H1 (cell line): Measurements from ENCODE around the gene TDRD6. TPM values are rescaled to one million over a fixed set of nuclear protein-coding genes. Genes with fewer than 3 reads are reported as not detected.

Source experiments
- CTCF ChIA-PET: fragments of 300-600 bp; sonication (Branson Sonifier 250); formaldehyde crosslinking; loops from one replicate; lab custom pipeline; 2021; ENCODE audit not compliant: partially characterized antibody; lab: Charles Lee
- POLR2A ChIA-PET: fragments of 300-600 bp; sonication (Branson Sonifier 250); formaldehyde crosslinking; loops from one replicate; lab custom pipeline; 2021; ENCODE audit warnings: inconsistent platforms; ENCODE audit not compliant: partially characterized antibody; lab: Charles Lee
- DNase-seq, 2 experiments: peaks; one replicate each; pipeline versions ENCODE4 v3.0.0 to v3.0.0-alpha.2; 2010 to 2022; ENCODE audit warnings: low spot score in 2 of 2, low read depth in 1 of 2, mixed read lengths in 1 of 2
- FAIRE-seq: peaks from 2 replicates; lab custom pipeline; 2011; peaks lifted over from hg19 to GRCh38; lab: Jason Lieb, UNC
- H2AFZ ChIP-seq: 2 replicates; pipeline ENCODE4 v1.8.1; 2012; ENCODE audit warnings: low read length, inconsistent platforms
- H2AK5ac ChIP-seq: 2 replicates; pipeline ENCODE4 v1.6.1; 2013; ENCODE audit warnings: low read depth, low read length
- H2BK120ac ChIP-seq: replicated peaks from 2 replicates; pipeline ENCODE3; 2013; ENCODE audit warnings: low read depth, low read length, inconsistent platforms
- H2BK12ac ChIP-seq: 2 replicates; pipeline ENCODE4 v1.6.1; 2013; ENCODE audit warnings: low read depth, low read length
- H2BK15ac ChIP-seq: 2 replicates; pipeline ENCODE4 v1.6.1; 2013; ENCODE audit warnings: low read length
- H2BK20ac ChIP-seq: 2 replicates; pipeline ENCODE4 v1.6.1; 2013; ENCODE audit warnings: low read length
- H2BK5ac ChIP-seq: 2 replicates; pipeline ENCODE4 v1.6.1; 2013; ENCODE audit warnings: low read depth, low read length
- H3K14ac ChIP-seq: 2 replicates; pipeline ENCODE4 v1.6.1; 2013; ENCODE audit warnings: inconsistent platforms; ENCODE audit not compliant: insufficient read length
- H3K18ac ChIP-seq: 2 replicates; pipeline ENCODE4 v1.6.1; 2013; ENCODE audit warnings: low read length; ENCODE audit errors: extremely low read depth
- H3K23ac ChIP-seq: 2 replicates; pipeline ENCODE4 v1.6.1; 2013; ENCODE audit warnings: inconsistent platforms; ENCODE audit not compliant: insufficient read length
- H3K23me2 ChIP-seq: 2 replicates; pipeline ENCODE4 v1.6.1; 2013; ENCODE audit warnings: low read depth, low read length
- H3K27ac ChIP-seq: 2 replicates; pipeline ENCODE4 v1.6.1; 2011; ENCODE audit warnings: low read depth, low read length, inconsistent platforms
- H3K27me3 ChIP-seq, 4 experiments: replicated peaks in 1 of 4; 1 replicate in 1 of 4; 2 replicates in 3 of 4; pipeline versions ENCODE4 v1.6.1 to v1.8.1; 2011 to 2013; ENCODE audit warnings: low read length in 3 of 4, mild to moderate bottlenecking in 3 of 4, inconsistent platforms in 2 of 4, mixed read lengths in 2 of 4, moderate library complexity in 1 of 4; ENCODE audit not compliant: control insufficient read depth in 3 of 4, insufficient read depth in 3 of 4; ENCODE audit errors: extremely low read depth in 1 of 4
- H3K36me3 ChIP-seq, 4 experiments: 2 replicates each; pipeline versions ENCODE4 v1.6.1 to v1.8.1; 2011 to 2013; ENCODE audit warnings: mild to moderate bottlenecking in 4 of 4, low read length in 3 of 4, moderate library complexity in 2 of 4, control low read depth in 1 of 4, inconsistent platforms in 1 of 4; ENCODE audit not compliant: insufficient read depth in 4 of 4, control insufficient read depth in 2 of 4
- H3K4ac ChIP-seq: replicated peaks from 2 replicates; pipeline ENCODE3; 2013; ENCODE audit warnings: low read length, low read depth, mixed read lengths, inconsistent platforms; ENCODE audit not compliant: insufficient read length
- H3K4me1 ChIP-seq, 4 experiments: replicated peaks in 1 of 4; 1 replicate in 1 of 4; 2 replicates in 3 of 4; pipeline versions ENCODE4 v1.6.1 to v1.8.1; 2011 to 2013; ENCODE audit warnings: low read length in 3 of 4, inconsistent platforms in 2 of 4, mixed read lengths in 1 of 4; ENCODE audit not compliant: insufficient read depth in 4 of 4, control insufficient read depth in 3 of 4
- H3K4me2 ChIP-seq, 2 experiments: 2 replicates each; pipeline versions ENCODE4 v1.6.1 to v1.8.1; 2011 to 2013; ENCODE audit warnings: low read depth in 2 of 2, low read length in 2 of 2, control low read depth in 1 of 2, inconsistent platforms in 1 of 2, mild to moderate bottlenecking in 1 of 2; ENCODE audit not compliant: insufficient read depth in 1 of 2
- H3K4me3 ChIP-seq, 4 experiments: fragments of 200-600, 300-600 bp in 1 of 4; sonication (generic), shearing (Covaris generic), sonication (Bioruptor Twin) in 1 of 4; 2 replicates each; pipeline versions ENCODE4 v1.5.1 to v1.8.1; 2011 to 2016; ENCODE audit warnings: low read length in 4 of 4, low read depth in 3 of 4, control low read depth in 2 of 4, inconsistent platforms in 2 of 4, mild to moderate bottlenecking in 2 of 4, mixed read lengths in 1 of 4, moderate library complexity in 1 of 4; ENCODE audit not compliant: insufficient read depth in 2 of 4; ENCODE audit errors: extremely low read depth in 1 of 4
- H3K56ac ChIP-seq: replicated peaks from 2 replicates; pipeline ENCODE3; 2013; ENCODE audit warnings: low read depth, mild to moderate bottlenecking, mixed read lengths, low read length, inconsistent platforms; ENCODE audit not compliant: insufficient read length
- H3K79me1 ChIP-seq: 2 replicates; pipeline ENCODE4 v1.6.1; 2013; ENCODE audit warnings: low read depth, low read length, control low read depth
- H3K79me2 ChIP-seq, 2 experiments: 2 replicates each; pipeline versions ENCODE4 v1.6.1 to v1.8.1; 2012 to 2013; ENCODE audit warnings: low read length in 2 of 2, mild to moderate bottlenecking in 2 of 2, inconsistent platforms in 1 of 2; ENCODE audit not compliant: insufficient read depth in 2 of 2, control insufficient read depth in 1 of 2
- H3K9ac ChIP-seq, 4 experiments: replicated peaks in 1 of 4; 1 replicate in 1 of 4; 2 replicates in 3 of 4; pipeline versions ENCODE4 v1.6.1 to v1.8.1; 2011 to 2013; ENCODE audit warnings: low read depth in 3 of 4, low read length in 3 of 4, control low read depth in 2 of 4, mild to moderate bottlenecking in 2 of 4, moderate library complexity in 2 of 4, inconsistent platforms in 1 of 4; ENCODE audit errors: extremely low read depth in 1 of 4
- H3K9me3 ChIP-seq, 2 experiments: 2 replicates each; pipeline versions ENCODE4 v1.6.1 to v1.8.1; 2012 to 2013; ENCODE audit warnings: mild to moderate bottlenecking in 2 of 2, moderate library complexity in 2 of 2, control low read depth in 1 of 2, inconsistent platforms in 1 of 2, low read depth in 1 of 2, low read length in 1 of 2, mixed read lengths in 1 of 2; ENCODE audit not compliant: insufficient read depth in 2 of 2
- H4K20me1 ChIP-seq, 2 experiments: replicated peaks in 1 of 2; 2 replicates each; pipeline versions ENCODE3 to v1.8.1; 2011 to 2013; ENCODE audit warnings: inconsistent platforms in 2 of 2, low read length in 2 of 2, mild to moderate bottlenecking in 1 of 2; ENCODE audit not compliant: insufficient read depth in 2 of 2, control insufficient read depth in 1 of 2
- H4K5ac ChIP-seq: 2 replicates; pipeline ENCODE4 v1.6.1; 2013; ENCODE audit warnings: low read length, low read depth, mixed read lengths, inconsistent platforms; ENCODE audit not compliant: insufficient read length
- H4K8ac ChIP-seq: 2 replicates; pipeline ENCODE4 v1.8.0; 2013; ENCODE audit warnings: mild to moderate bottlenecking, moderate library complexity, low read length, inconsistent platforms; ENCODE audit not compliant: insufficient read depth; ENCODE audit errors: extremely low read depth
- H4K91ac ChIP-seq: replicated peaks from 2 replicates; pipeline ENCODE3; 2013; ENCODE audit warnings: low read length, mixed read lengths, inconsistent platforms; ENCODE audit not compliant: insufficient read length
- KDM1A ChIP-seq: fragments of 200-600, 300-600 bp; sonication (generic); IDR thresholded peaks from 2 replicates; pipeline ENCODE4 v1.7.1; 2016; ENCODE audit warnings: mild to moderate bottlenecking, low read length, borderline replicate concordance
- POU5F1 ChIP-seq: IDR thresholded peaks from 2 replicates; pipeline ENCODE4 v1.6.1; 2011; ENCODE audit warnings: low read depth, mild to moderate bottlenecking, low read length, moderate library complexity
- RAD21 ChIP-seq, 2 experiments: IDR thresholded peaks in 1 of 2; conservative IDR thresholded peaks in 1 of 2; 2 replicates each; pipeline ENCODE4 v1.6.1; 2011; ENCODE audit warnings: low read depth in 2 of 2, low read length in 2 of 2, improper control_type of control experiment in 1 of 2, inconsistent platforms in 1 of 2, mild to moderate bottlenecking in 1 of 2, moderate library complexity in 1 of 2
- SIX5 ChIP-seq: IDR thresholded peaks from 2 replicates; pipeline ENCODE4 v1.6.1; 2011; ENCODE audit warnings: mild to moderate bottlenecking, low read depth, low read length
- TCF12 ChIP-seq: IDR thresholded peaks from 2 replicates; pipeline ENCODE4 v1.6.1; 2011; ENCODE audit warnings: low read depth, mild to moderate bottlenecking, low read length
- WGBS, 2 experiments: shearing (Covaris generic) in 1 of 2; methylation state at CpG; one replicate each; pipeline versions ENCODE4 v1.1.6 to v1.1.7; 2013 to 2015; ENCODE audit warnings: low lambda C conversion rate in 2 of 2, mixed read lengths in 2 of 2, inconsistent platforms in 1 of 2, low coverage in 1 of 2, missing lambda C conversion rate in 1 of 2; ENCODE audit not compliant: insufficient replicate concordance in 2 of 2, insufficient coverage in 1 of 2, insufficient read length in 1 of 2; ENCODE audit errors: extremely low coverage in 1 of 2, missing lambda C conversion rate in 1 of 2; 5-methylcytosine and 5-hydroxymethylcytosine counted together
- polyA plus RNA-seq, 7 experiments: library from polyadenylated mRNA; depleted of rRNA in 3 of 7; stranded (reverse) in 5 of 7; unstranded in 2 of 7; fragments of >200 nt in 5 of 7; fragments of 200-250 nt in 2 of 7; gene quantifications; 1 replicate in 5 of 7; 2 replicates in 1 of 7; 4 replicates in 1 of 7; pipeline versions ENCODE4 v1.2.1 to v1.2.3, GENCODE V29; 2011 to 2013; ENCODE audit warnings: missing spikeins in 2 of 7, mixed read lengths in 2 of 7
- total RNA-seq: library from RNA; stranded (reverse); fragmentation: NEBNext Ultra II Directional; extraction: Animal tissue kit (Norgen Biotek cat#: 25700); gene quantifications from 2 replicates; pipeline ENCODE4 v1.2.1, GENCODE V29; 2021

The TDRD6 gene
- total and polyA plus RNA-seq, 2 of the 8 experiments (the other 6 are each of a cell fraction or from before 2014, with no cell fraction given), result 0.06 to 0.19 TPM

DNA sequence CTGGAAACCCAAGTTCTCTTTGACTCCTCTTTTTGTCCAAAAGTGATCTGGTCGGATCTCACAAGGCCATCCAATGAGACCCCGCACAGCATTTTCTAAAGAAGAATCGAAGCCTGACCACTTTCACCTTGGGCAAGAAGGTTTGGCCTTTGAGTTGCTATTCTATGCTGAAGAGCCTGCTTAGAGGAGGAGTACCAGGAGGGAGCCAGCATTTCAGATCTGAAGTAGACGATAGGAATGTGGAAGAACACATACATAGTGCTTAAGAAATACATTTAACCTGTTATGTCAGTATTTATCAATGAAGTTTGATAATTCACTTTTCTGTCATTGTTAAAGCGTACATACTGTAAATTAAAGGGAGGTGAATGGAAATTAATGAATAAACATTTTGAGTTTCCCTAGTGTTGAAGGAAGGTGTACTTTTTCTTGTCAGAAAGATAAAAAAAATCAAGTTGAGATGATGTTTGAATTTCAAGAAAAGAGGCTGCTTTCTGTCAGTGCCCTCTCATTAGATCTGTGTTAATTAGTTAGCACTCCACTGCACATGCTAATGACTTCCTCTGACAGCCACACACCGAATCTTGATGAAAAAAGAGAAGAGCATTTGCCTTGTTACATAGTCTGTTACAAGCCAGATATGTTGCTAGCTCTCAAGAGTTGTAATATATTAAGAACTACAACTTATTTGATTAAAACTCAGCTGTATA lies 10.9 kb upstream of the TDRD6 start:
- Histone ChIP-seq H3K56ac (no peak overlapping the region), H3K4me3 (no peak overlapping the region), H3K23ac (no peak overlapping the region), H3K9me3 (no peaks in the 10 kb centered on the region), H3K18ac (no peak overlapping the region), H2BK12ac (no peak overlapping the region), H4K8ac (no peak overlapping the region), H3K9ac (no peak overlapping the region), H4K20me1 (no peaks in the 10 kb centered on the region), H2BK20ac (no peak overlapping the region), H3K79me2 (no peaks in the 10 kb centered on the region), H3K4me2 (no peak overlapping the region), H3K36me3 (no peaks in the 10 kb centered on the region), H4K5ac (no peak overlapping the region), H2AFZ (no peak overlapping the region), H2BK5ac (no peak overlapping the region), H2AK5ac (no peak overlapping the region), H2BK15ac (no peak overlapping the region), H3K23me2 (0 out of 2 replicates have a peak, but pooled peaks cover 2% of the 10 kb centered on the region), H3K14ac (no peak overlapping the region), H3K79me1 (no peaks in the 10 kb centered on the region), H3K27ac (no peak overlapping the region), H3K27me3 (no peaks in the 10 kb centered on the region), H3K4me1 (no peaks in the 10 kb centered on the region), H4K91ac (no peak overlapping the region), H2BK120ac (no peak overlapping the region), H3K4ac (no peak overlapping the region)
- CTCF ChIA-PET, result interaction anchor here (0.7 to 2.4 kb wide), 13 partner anchors 8 to 589 kb away, joined by 3 to 15 read pairs (median 4); partner anchors contain the start of gene TDRD6
- TF ChIP-seq RAD21 (IDR thresholded peaks at IDR 0.05 in 1 of 2, conservative IDR thresholded peaks at IDR 0.05 in 1 of 2; ENCODE audit: low read depth in 2 of 2, low read length in 2 of 2) (no peak), KDM1A (no peak), SIX5 (no peak), TCF12 (no peak), POU5F1 (no peak)
- WGBS, 2 experiments, result 87% methylated on average over 6 of the region's 6 CpGs; no CpG with 5 or more reads in 1 of the 2 experiments
- POLR2A ChIA-PET, result no interaction called here
- no peak for DNase-seq
- no peak for FAIRE-seq
